ENCODE data around the gene ACVR1.
"Not testable (repeated sequence)": the region's sequence is repeated elsewhere in the genome, so short reads cannot be mapped to it uniquely, and the experiment has no call there.

The ACVR1 gene

GRCh38 chr2:157830696-157831570 is 45.2 kb downstream of the ACVR1 start:
- no peak for DNase-seq (ENCODE audit: extremely low read depth in 1 of 2, low read depth in 1 of 2)

- no peak for DNase-seq (ENCODE audit: extremely low read depth in 1 of 2, low read depth in 1 of 2)
Observed at GRCh38 chr2:157830266-157830665, 45.9 kb downstream of the ACVR1 start.

GRCh38 chr2:157827377-157827776 is 48.8 kb downstream of the ACVR1 start:
- DNase-seq (ENCODE audit: extremely low read depth in 1 of 2, low read depth in 1 of 2), result no peak

GRCh38 chr2:157826644-157827043 is 49.5 kb downstream of the ACVR1 start:
- not testable (repeated sequence) for DNase-seq (ENCODE audit: extremely low read depth in 1 of 2, low read depth in 1 of 2)

- no peak for DNase-seq (ENCODE audit: extremely low read depth in 1 of 2, low read depth in 1 of 2)
Observed at GRCh38 chr2:157825885-157826284, 50.2 kb downstream of the ACVR1 start.

GRCh38 chr2:157822993-157823392 is 53.1 kb downstream of the ACVR1 start:
- no peak for DNase-seq (ENCODE audit: extremely low read depth in 1 of 2, low read depth in 1 of 2)

- DNase-seq (ENCODE audit: extremely low read depth in 1 of 2, low read depth in 1 of 2), result no peak
Observed at GRCh38 chr2:157822533-157822932, 53.6 kb downstream of the ACVR1 start.

- DNase-seq (ENCODE audit: extremely low read depth in 1 of 2, low read depth in 1 of 2), result no peak
Observed at GRCh38 chr2:157821519-157822131, 54.5 kb downstream of the ACVR1 start.

GRCh38 chr2:157820193-157820592 is 55.9 kb downstream of the ACVR1 start:
- no peak for DNase-seq (ENCODE audit: extremely low read depth in 1 of 2, low read depth in 1 of 2)

GRCh38 chr2:157819761-157820160 is 56.4 kb downstream of the ACVR1 start:
- no peak for DNase-seq (ENCODE audit: extremely low read depth in 1 of 2, low read depth in 1 of 2)

GRCh38 chr2:157818227-157818626 is 57.9 kb downstream of the ACVR1 start:
- DNase-seq (ENCODE audit: extremely low read depth in 1 of 2, low read depth in 1 of 2), result no peak

GRCh38 chr2:157815421-157815820 is 60.7 kb downstream of the ACVR1 start:
- DNase-seq (ENCODE audit: extremely low read depth in 1 of 2, low read depth in 1 of 2), result no peak

- no peak for DNase-seq (ENCODE audit: extremely low read depth in 1 of 2, low read depth in 1 of 2)
Observed at GRCh38 chr2:157813467-157813866, 62.7 kb downstream of the ACVR1 start.

GRCh38 chr2:157810037-157810436 is 66.1 kb downstream of the ACVR1 start:
- no peak for DNase-seq (ENCODE audit: extremely low read depth in 1 of 2, low read depth in 1 of 2)

- no peak for DNase-seq (ENCODE audit: extremely low read depth in 1 of 2, low read depth in 1 of 2)
Observed at GRCh38 chr2:157809212-157809611, 66.9 kb downstream of the ACVR1 start.

GRCh38 chr2:157808421-157808820 is 67.7 kb downstream of the ACVR1 start:
- DNase-seq (ENCODE audit: extremely low read depth in 1 of 2, low read depth in 1 of 2), result no peak

- no peak for DNase-seq (ENCODE audit: extremely low read depth in 1 of 2, low read depth in 1 of 2)
Observed at GRCh38 chr2:157806426-157807077, 69.6 kb downstream of the ACVR1 start.

GRCh38 chr2:157805519-157805918 is 70.6 kb downstream of the ACVR1 start:
- DNase-seq (ENCODE audit: extremely low read depth in 1 of 2, low read depth in 1 of 2), result no peak

- DNase-seq (ENCODE audit: extremely low read depth in 1 of 2, low read depth in 1 of 2), result no peak
Observed at GRCh38 chr2:157804355-157804754, 71.8 kb downstream of the ACVR1 start.

GRCh38 chr2:157803952-157804351 is 72.2 kb downstream of the ACVR1 start:
- no peak for DNase-seq (ENCODE audit: extremely low read depth in 1 of 2, low read depth in 1 of 2)

- no peak for DNase-seq (ENCODE audit: extremely low read depth in 1 of 2, low read depth in 1 of 2)
Observed at GRCh38 chr2:157803476-157803875, 72.7 kb downstream of the ACVR1 start.

Data from activated CD8-positive, alpha-beta memory T cell treated with anti-CD3 and anti-CD28 coated beads for 1 hour (primary cell).